AG04449 (cell line): ENCODE data around the gene DNMBP.
"Not testable (repeated sequence)": the region's sequence is repeated elsewhere in the genome, so short reads cannot be mapped to it uniquely, and the experiment has no call there.

Source experiments
- CTCF ChIA-PET: fragments of 350-600 bp; formaldehyde crosslinking; extraction: SDS; loops from one replicate; lab custom pipeline; 2021; ENCODE audit warnings: antibody characterized with exemption; lab: Yijun Ruan, JAX
- POLR2A ChIA-PET: fragments of 400-600, 350-600 bp; formaldehyde crosslinking; extraction: SDS; loops from one replicate; lab custom pipeline; 2020; ENCODE audit warnings: antibody characterized with exemption, inconsistent platforms; lab: Yijun Ruan, JAX
- DNase-seq: peaks from one replicate; pipeline ENCODE4 v3.0.0-alpha.2; 2010; ENCODE audit warnings: low read depth, low spot score
- H3K4me3 ChIP-seq: 2 replicates; pipeline ENCODE4 v1.5.1; 2011; ENCODE audit warnings: low read depth, mild to moderate bottlenecking, control low read depth, low read length
- TF ChIP-seq, protein P1 (sequence below): IDR thresholded peaks from one replicate; pipeline ENCODE4 v1.5.1; 2011; ENCODE audit warnings: mild to moderate bottlenecking, moderate library complexity, low read length, control low read depth, inconsistent platforms; ENCODE audit not compliant: insufficient read depth; ENCODE audit errors: missing control alignments

Gene DNMBP

GRCh38 chr10:99849057-99849456 is 160.7 kb downstream of the DNMBP start:
- POLR2A ChIA-PET = no interaction called here

GRCh38 chr10:99845837-99846382 is 163.8 kb downstream of the DNMBP start:
- TF ChIP-seq, protein P1, sequence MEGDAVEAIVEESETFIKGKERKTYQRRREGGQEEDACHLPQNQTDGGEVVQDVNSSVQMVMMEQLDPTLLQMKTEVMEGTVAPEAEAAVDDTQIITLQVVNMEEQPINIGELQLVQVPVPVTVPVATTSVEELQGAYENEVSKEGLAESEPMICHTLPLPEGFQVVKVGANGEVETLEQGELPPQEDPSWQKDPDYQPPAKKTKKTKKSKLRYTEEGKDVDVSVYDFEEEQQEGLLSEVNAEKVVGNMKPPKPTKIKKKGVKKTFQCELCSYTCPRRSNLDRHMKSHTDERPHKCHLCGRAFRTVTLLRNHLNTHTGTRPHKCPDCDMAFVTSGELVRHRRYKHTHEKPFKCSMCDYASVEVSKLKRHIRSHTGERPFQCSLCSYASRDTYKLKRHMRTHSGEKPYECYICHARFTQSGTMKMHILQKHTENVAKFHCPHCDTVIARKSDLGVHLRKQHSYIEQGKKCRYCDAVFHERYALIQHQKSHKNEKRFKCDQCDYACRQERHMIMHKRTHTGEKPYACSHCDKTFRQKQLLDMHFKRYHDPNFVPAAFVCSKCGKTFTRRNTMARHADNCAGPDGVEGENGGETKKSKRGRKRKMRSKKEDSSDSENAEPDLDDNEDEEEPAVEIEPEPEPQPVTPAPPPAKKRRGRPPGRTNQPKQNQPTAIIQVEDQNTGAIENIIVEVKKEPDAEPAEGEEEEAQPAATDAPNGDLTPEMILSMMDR = peak; percentile 73
- no peak overlapping the region for H3K4me3 ChIP-seq
- DNase-seq = peak; percentile 83
- CTCF ChIA-PET = interaction anchor here (0.6 to 14.6 kb wide), 103 partner anchors 11 to 588 kb away, joined by 3 to 470 read pairs (median 5); partner anchors contain the start of genes ABCC2, COX15, CPN1 and CUTC
- POLR2A ChIA-PET = interaction anchor here (0.6 to 0.9 kb wide), 2 partner anchors 23 to 201 kb away, joined by 3 read pairs; no protein-coding TSS in a partner anchor

More at GRCh38 chr10:99849057-99849456, 160.7 kb downstream of the DNMBP start:
- no peak overlapping the region for H3K4me3 ChIP-seq
- TF ChIP-seq, protein P1 = no peak
- DNase-seq = no peak
- CTCF ChIA-PET = interaction anchor here (1.5 to 14.6 kb wide), 7 partner anchors 9 to 199 kb away, joined by 4 to 470 read pairs (median 11); partner anchors contain the start of genes COX15, CUTC and DNMBP

DNA sequence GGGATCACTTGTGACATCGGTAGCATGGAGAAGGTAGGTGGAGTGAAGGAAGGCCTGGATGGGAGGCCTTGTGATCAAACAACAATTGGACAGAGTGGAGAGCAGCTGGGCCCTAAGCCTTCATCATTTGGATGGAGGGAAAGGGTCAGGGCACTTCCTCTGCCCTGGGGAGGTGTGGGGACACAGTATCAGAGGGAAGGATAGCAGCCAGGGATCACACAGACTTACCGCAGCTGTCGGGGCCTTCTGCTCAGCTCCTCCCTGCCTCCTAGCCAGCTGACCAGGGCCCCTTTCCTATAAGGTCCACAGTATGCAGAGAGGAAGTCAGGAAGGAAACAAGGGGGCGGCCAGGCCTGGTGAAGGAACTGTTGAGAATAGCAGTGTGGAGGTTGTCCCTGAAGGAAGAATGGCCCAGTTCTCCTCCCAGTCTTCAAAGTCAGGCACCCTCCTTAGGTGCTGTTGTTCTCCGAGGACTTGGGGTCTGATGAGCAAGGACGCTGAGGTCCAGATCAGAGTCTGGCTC is 165.3 kb downstream of the DNMBP start:
- ChIA-PET CTCF (interaction anchor here (0.8 to 14.6 kb wide), 20 partner anchors 9 to 395 kb away, joined by 3 to 470 read pairs (median 7); partner anchors contain the start of genes COX15 and CUTC), POLR2A (no interaction called here)
- no peak for DNase-seq
- TF ChIP-seq, protein P1 = no peak
- H3K4me3 ChIP-seq = no peak overlapping the region

DNA sequence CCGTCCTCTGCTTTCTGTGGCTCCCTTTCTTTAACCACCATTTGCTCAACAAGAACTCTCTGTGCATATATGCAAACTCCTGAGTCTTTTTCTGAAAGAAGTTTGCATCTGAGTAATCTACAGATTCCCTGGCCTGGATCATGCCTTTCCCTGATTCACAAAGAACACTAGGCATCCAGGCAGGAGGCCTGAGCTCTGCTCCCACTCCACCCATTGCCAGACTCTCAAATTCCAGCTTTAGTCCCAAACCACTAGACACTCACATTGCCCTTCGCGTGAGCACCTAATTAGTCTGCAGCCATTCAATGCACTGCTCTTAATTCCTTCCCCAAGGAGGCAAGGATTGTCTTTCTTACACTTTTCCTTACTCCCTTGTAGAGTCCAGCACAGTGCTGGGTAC is 166.4 kb downstream of the DNMBP start:
- DNase-seq = no peak
- no peak overlapping the region for H3K4me3 ChIP-seq
- TF ChIP-seq, protein P1 = no peak
- CTCF ChIA-PET = interaction anchor here (0.7 to 14.6 kb wide), 4 partner anchors 8 to 205 kb away, joined by 3 to 470 read pairs (median 69); partner anchors contain the start of genes COX15 and CUTC
- POLR2A ChIA-PET = interaction anchor here (0.6 kb wide), 1 partner anchor 202 kb away, joined by 3 read pairs; no protein-coding TSS in a partner anchor

DNA sequence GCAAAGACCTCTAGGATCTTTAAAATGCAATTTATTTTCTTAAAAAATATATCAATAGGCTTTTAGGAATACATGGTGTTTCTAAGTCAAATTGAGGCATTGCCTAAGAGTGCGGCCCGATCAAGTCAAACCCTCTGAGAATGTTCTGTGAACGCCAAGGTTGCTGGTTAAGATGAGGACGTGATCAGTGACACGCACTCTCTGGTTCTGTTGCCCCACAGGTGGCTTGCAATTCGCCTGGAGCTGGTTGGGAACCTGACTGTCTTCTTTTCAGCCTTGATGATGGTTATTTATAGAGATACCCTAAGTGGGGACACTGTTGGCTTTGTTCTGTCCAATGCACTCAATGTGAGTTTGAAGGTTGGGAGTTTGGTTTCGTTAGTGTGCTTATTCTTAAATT is 168.0 kb downstream of the DNMBP start:
- TF ChIP-seq, protein P1 = no peak
- CTCF ChIA-PET = no interaction called here
- no peak for DNase-seq
- no peak overlapping the region for H3K4me3 ChIP-seq
- POLR2A ChIA-PET = no interaction called here

DNA sequence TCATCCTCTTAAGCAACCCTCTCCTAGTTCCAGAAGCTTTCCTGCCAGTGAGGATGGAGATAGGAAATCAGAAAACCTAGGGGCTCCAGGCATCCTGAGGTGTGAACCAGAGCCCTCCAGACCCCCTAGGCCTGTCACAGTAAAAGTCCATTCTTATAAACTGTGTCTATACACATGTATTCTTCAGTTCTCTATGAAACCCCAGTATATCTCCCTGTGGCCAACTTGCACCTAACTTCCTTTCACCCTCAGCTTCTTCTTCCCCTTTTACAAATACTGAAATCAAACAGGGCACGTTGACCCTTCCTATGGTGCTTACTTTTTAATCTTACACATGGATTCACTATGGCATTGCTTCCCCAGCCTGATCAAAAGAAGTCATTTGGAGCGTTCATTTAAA is 168.9 kb downstream of the DNMBP start:
- POLR2A ChIA-PET, H3K4me3 ChIP-seq, CTCF ChIA-PET, DNase-seq: not testable (repeated sequence)
